HG03460 (cell line): Measurements from ENCODE around the gene ZNF524.
"Not testable (repeated sequence)": the region's sequence is repeated elsewhere in the genome, so short reads cannot be mapped to it uniquely, and the experiment has no call there.

Experiments
- ATAC-seq: cut with Tn5 transposase; IDR thresholded peaks from one replicate; pipeline ENCODE4 v1.9.1; 2021; ENCODE audit not compliant: unreplicated experiment

ZNF524 gene

DNA sequence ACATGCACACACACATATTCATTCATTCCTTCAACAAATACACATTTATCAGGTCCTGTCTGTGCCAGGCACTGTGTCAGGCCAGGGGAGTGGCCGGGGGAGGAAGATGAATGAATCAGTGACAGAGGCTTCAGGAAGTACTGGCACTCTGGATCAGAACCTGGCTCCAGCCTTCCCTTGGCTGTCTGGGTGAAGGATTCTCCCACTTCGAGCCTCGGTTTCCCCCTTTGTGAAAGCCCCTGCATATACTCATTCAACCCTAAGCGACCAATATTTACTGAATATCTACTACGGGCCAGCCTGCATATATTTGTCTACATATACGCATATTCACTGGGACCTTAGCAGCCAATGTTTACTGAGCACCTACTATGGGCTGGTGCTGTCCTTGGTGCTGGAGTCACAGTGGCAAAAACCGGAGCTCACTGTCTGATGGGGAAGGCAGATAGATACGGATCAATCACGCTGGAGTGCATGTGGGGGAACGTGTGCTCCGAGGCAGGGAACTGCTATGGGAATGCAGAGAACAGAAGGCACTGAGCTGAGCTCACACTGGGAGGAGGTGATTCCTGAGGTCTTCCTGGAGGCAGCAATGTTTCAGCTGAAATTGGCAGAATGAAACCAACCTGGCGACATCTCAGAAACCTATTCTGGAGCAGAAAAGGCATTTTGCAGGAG lies 18.8 kb upstream of the ZNF524 start:
- ATAC-seq, result no peak

DNA sequence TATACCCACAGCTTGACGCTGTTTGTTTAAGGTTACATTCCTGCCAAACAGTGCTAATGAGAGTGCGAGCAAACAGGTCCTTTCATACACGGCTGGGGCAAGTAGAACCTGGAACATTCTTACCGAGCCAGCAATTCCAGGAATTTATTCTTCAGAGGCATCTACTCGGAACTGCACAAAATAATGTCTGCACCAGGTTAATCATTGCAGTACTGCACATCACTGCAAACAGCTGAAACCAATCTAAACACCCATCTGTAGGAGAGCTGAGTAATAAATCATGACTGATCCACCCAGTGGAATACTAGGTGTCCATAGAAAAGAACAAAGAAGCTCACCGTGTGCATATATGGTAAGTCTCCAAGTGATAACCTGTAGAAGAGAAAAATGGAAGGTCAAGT lies 18.3 kb upstream of the ZNF524 start:
- no peak for ATAC-seq

- ATAC-seq, result not testable (repeated sequence)
These were observed 17.8 kb upstream of the ZNF524 start for GRCh38 chr19:55582284-55582683.

- not testable (repeated sequence) for ATAC-seq
These were observed 16.2 kb upstream of the ZNF524 start for GRCh38 chr19:55583897-55584296.

DNA sequence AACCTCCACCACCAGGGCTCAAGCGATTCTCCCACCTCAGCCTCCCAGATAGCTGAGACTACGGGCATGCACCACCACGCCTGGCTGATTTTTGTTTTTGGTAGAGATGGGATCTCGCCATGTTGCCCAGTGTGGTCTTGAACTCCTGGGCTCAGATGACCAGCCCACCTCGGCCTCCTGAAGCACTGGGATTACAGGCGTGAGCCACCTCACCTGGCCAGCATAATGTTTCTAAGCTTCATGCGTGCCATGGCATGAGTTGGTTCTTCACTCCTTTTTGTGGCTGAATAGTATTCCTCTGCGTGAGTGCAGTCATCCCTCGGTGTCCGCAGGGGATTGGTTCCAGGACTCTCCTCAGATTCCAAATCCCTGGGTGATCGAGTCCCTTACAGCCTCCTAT lies 15.2 kb upstream of the ZNF524 start:
- no peak for ATAC-seq

DNA sequence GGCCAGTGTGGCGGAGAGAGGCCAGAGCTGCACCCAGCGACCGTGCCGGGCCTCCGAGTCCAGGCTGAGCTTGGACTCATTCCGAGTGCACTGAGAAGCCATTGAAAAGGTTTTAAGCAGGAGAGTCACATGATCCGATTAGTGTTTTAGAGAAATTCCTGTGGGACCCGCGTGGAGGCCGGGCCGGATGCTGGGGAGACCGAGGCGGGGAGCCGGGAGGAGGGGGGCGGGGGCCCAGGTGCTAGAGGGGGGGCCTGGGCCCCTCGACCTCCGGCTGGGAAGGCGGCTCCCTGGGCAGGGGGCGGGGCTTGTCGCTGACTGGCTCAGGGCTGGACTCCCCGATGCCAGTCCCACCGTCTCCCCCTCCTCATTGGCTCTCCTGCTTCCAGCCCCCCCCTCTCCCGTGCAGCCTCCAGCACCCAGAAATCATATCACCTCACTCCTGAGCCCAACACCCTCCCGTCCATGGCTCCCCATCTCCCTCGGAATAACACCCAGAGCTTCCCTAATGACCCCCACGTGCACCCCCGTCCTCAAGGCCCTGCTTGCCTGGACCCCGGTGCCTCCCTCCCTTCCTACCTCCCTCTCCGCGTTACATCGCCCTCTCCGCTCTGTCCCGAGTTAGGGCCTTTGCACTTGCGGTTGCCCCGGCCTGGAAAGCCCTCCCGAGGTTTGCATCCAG lies 14.3 kb upstream of the ZNF524 start:
- no peak for ATAC-seq

DNA sequence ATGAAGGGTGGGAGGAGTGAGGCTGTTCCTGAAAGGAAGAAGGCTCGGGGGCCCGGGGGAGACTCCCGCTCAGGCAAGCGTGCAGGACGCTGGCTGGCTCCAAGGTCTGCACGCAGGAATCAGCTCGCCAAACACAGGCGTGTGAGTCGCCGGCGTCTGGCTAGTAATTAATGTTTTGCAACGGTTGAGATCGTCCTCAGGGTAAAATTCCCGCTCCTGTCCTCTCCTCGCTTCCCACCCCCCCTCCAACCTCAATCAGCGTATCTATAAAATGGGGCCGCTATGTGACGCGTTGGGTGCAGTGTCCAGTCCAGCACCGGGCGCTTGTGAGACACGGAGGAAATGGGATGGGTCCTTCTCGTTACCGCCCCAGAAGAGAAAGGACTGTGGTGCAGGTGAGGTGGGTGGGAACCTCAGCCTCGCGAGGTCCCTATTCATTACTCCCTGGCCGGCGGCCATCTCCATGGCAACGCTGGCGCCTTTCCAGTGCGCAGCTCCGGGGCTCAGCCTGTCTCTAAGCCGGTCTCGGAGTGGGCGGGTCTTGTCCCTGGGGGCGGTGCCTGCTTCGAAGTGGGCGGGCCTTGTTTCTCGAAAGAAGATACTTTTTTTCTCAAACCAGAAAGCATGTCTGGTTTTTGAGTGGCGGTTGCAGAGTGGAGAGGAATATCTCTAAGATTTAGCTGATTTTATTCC lies 13.0 kb upstream of the ZNF524 start:
- ATAC-seq, result peak; percentile 77

DNA sequence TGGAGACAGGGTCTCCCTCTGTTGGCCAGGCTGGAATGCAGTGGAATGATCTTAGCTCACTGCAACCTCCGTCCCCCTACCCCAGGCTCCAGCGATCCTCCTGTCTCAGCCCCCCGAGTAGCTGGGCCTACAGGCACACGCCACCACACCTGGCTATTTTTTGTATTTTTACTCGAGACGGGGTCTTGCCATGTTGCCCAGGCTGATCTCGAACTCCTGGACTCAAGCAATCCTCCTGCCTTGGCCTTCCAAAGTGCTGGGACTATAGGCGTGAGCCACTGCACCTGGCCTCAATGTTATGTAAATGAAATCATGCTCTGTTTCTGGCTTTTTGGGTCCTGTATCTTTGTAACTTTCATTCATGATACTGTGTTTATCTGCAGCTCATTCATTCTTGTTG lies 11.3 kb upstream of the ZNF524 start:
- ATAC-seq, result no peak

DNA sequence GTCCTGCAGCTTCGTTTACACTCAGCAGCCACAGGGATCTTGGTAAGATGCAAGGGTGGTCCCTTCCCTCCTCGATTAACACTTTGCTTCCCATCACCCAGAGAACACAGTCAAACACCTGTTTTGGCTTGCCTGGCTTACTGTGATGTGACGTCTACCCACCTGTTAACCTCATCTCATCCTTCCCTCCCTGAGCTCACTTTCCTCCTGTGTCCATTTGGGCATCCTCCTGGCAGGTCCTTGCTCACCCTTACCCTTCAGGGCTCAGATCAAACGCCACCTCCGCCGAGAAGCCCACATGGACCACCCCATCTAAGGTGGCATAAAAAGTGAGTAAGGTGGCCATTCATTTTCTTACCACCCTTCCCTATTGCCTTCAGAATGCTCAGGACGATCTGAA lies 10.0 kb upstream of the ZNF524 start:
- ATAC-seq, result no peak

DNA sequence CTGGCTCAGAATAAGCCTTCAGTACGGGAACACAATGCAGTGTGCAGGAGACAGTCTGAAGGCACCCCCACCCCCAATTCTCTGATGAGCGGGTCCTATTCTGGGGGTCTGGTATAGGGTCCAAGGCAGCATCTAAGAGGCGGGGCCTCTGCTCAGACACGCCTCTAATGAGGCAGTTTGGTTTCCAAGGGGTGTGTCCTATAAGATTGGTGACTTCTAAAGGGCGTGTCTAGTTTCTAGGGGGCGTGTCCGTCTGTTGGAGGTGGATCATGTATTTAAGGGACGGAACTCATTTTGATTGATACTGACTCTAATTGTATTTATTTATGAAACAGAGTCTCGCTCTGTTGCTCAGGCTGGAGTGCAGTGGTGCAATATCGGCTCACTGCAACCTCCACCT lies 9.5 kb upstream of the ZNF524 start:
- no peak for ATAC-seq

GRCh38 chr19:55591555-55591954 lies 8.5 kb upstream of the ZNF524 start:
- no peak for ATAC-seq

GRCh38 chr19:55592391-55593090 lies 7.5 kb upstream of the ZNF524 start:
- no peak for ATAC-seq

- ATAC-seq, result no peak
These were observed 6.9 kb upstream of the ZNF524 start for GRCh38 chr19:55593096-55593772.

GRCh38 chr19:55594996-55595545 lies 5.0 kb upstream of the ZNF524 start:
- ATAC-seq, result no peak

GRCh38 chr19:55596304-55596703 lies 3.8 kb upstream of the ZNF524 start:
- no peak for ATAC-seq

GRCh38 chr19:55597501-55597921 lies 2.6 kb upstream of the ZNF524 start:
- ATAC-seq, result no peak

- ATAC-seq, result no peak
These were observed 2.1 kb upstream of the ZNF524 start for GRCh38 chr19:55598034-55598433.

GRCh38 chr19:55598719-55599467 lies 1.2 kb upstream of the ZNF524 start:
- ATAC-seq, result peak; percentile 45

GRCh38 chr19:55599468-55599841 lies 633 bp upstream of the ZNF524 start, which contains the start of gene FIZ1:
Gene FIZ1, minus strand, starts transcription at chr19:55599517. Its CDS starts 1,652 bp downstream, at chr19:55597865.
- ATAC-seq, result peak; percentile 44

GRCh38 chr19:55600662-55601028 lies 557 bp downstream of the ZNF524 start:
- no peak for ATAC-seq
